IMR-90 (cell line): Measurements from ENCODE around the gene ABI3BP. TPM values are rescaled to one million over a fixed set of nuclear protein-coding genes. Genes with fewer than 3 reads are reported as not detected.

ENCODE experiments used
- ATAC-seq: fragments of 200-7000 bp; cut with Tn5 transposase; 2 replicates; pipeline ENCODE4 v1.9.1; 2020; ENCODE audit warnings: low read depth, mild to moderate bottlenecking, moderate library complexity
- BruUV-seq: library from RNA; stranded (reverse); fragments of 400-500 nt; replicated peaks from 2 replicates; lab custom pipeline; 2021; lab: Mats Ljungman, UMichigan
- CTCF ChIA-PET: fragments of 300-600 bp; formaldehyde crosslinking; extraction: SDS; loops from one replicate; lab custom pipeline; 2021; ENCODE audit warnings: antibody characterized with exemption; lab: Yijun Ruan, JAX
- POLR2A ChIA-PET: fragments of 300-600 bp; sonication (Branson Sonifier 250); formaldehyde crosslinking; loops from one replicate; lab custom pipeline; 2022; ENCODE audit warnings: antibody characterized with exemption; ENCODE audit not compliant: unreplicated experiment; lab: Charles Lee
- DNase-seq: peaks from one replicate; pipeline ENCODE4 v3.0.0; 2013
- H2AFZ ChIP-seq: replicated peaks from 2 replicates; pipeline ENCODE3; 2013; ENCODE audit warnings: low read length, mild to moderate bottlenecking; ENCODE audit not compliant: poor library complexity
- H2AK5ac ChIP-seq: 2 replicates; pipeline ENCODE4 v1.6.1; 2013; ENCODE audit warnings: low read depth, low read length, inconsistent platforms
- H2AK9ac ChIP-seq: replicated peaks from 2 replicates; pipeline ENCODE3; 2013; ENCODE audit warnings: mild to moderate bottlenecking, low read depth, low read length, moderate library complexity; ENCODE audit not compliant: poor library complexity
- H2BK120ac ChIP-seq: 2 replicates; pipeline ENCODE4 v1.6.1; 2013; ENCODE audit warnings: low read depth, low read length, inconsistent platforms
- H2BK15ac ChIP-seq: 3 replicates; pipeline ENCODE4 v1.6.1; 2013; ENCODE audit warnings: low read depth, low read length, inconsistent platforms
- H2BK20ac ChIP-seq: 2 replicates; pipeline ENCODE4 v1.6.1; 2013; ENCODE audit warnings: low read depth, mild to moderate bottlenecking, inconsistent platforms, low read length, moderate library complexity
- H2BK5ac ChIP-seq: 2 replicates; pipeline ENCODE4 v1.6.1; 2013; ENCODE audit warnings: mild to moderate bottlenecking, low read depth, low read length, inconsistent platforms; ENCODE audit not compliant: poor library complexity, severe bottlenecking
- H3K14ac ChIP-seq: replicated peaks from 2 replicates; pipeline ENCODE4 v1.6.1; 2013; ENCODE audit warnings: low read depth, low read length, inconsistent platforms
- H3K18ac ChIP-seq: 2 replicates; pipeline ENCODE4 v1.6.1; 2013; ENCODE audit warnings: low read depth, low read length, control low read depth
- H3K23ac ChIP-seq: 2 replicates; pipeline ENCODE4 v1.6.1; 2013; ENCODE audit warnings: low read depth, low read length, inconsistent platforms
- H3K27ac ChIP-seq: 2 replicates; pipeline ENCODE4 v1.5.1; 2013; ENCODE audit warnings: mild to moderate bottlenecking, control low read depth, low read length; ENCODE audit not compliant: insufficient read depth
- H3K27me3 ChIP-seq: 2 replicates; pipeline ENCODE4 v1.6.1; 2013; ENCODE audit warnings: low read length; ENCODE audit not compliant: control insufficient read depth, insufficient read depth
- H3K36me3 ChIP-seq: 2 replicates; pipeline ENCODE4 v1.6.1; 2013; ENCODE audit warnings: low read length, mixed read lengths; ENCODE audit not compliant: control insufficient read depth, insufficient read depth
- H3K4ac ChIP-seq: 2 replicates; pipeline ENCODE4 v1.6.1; 2013; ENCODE audit warnings: low read depth, low read length, inconsistent platforms
- H3K4me1 ChIP-seq: 2 replicates; pipeline ENCODE4 v1.6.1; 2013; ENCODE audit warnings: low read length, mixed read lengths; ENCODE audit not compliant: control insufficient read depth, insufficient read depth
- H3K4me2 ChIP-seq: 2 replicates; pipeline ENCODE4 v1.6.1; 2013; ENCODE audit warnings: low read depth, mild to moderate bottlenecking, control low read depth, low read length, moderate library complexity
- H3K4me3 ChIP-seq: 2 replicates; pipeline ENCODE4 v1.5.1; 2013; ENCODE audit warnings: low read depth, mild to moderate bottlenecking, control low read depth, low read length, moderate library complexity; ENCODE audit not compliant: insufficient read depth
- H3K56ac ChIP-seq: 2 replicates; pipeline ENCODE4 v1.6.1; 2013; ENCODE audit warnings: low read length, inconsistent platforms; ENCODE audit not compliant: insufficient read depth; ENCODE audit errors: extremely low read depth
- H3K79me1 ChIP-seq, 2 experiments: 2 replicates each; pipeline ENCODE4 v1.6.1; 2013; ENCODE audit warnings: low read length in 2 of 2, inconsistent platforms in 1 of 2, low read depth in 1 of 2
- H3K9ac ChIP-seq: 2 replicates; pipeline ENCODE4 v1.6.1; 2013; ENCODE audit warnings: low read depth, low read length, control low read depth
- H3K9me1 ChIP-seq: 2 replicates; pipeline ENCODE4 v1.6.1; 2013; ENCODE audit warnings: low read length, inconsistent platforms; ENCODE audit not compliant: insufficient read depth
- H3K9me3 ChIP-seq: 2 replicates; pipeline ENCODE4 v1.6.1; 2013; ENCODE audit warnings: low read length; ENCODE audit not compliant: control insufficient read depth, insufficient read depth
- H4K20me1 ChIP-seq: 2 replicates; pipeline ENCODE4 v1.6.1; 2013; ENCODE audit warnings: low read length, inconsistent platforms; ENCODE audit not compliant: insufficient read depth
- H4K5ac ChIP-seq: 2 replicates; pipeline ENCODE4 v1.6.1; 2013; ENCODE audit warnings: mild to moderate bottlenecking, low read depth, low read length, control low read depth
- H4K8ac ChIP-seq, 2 experiments: 2 replicates each; pipeline ENCODE4 v1.6.1; 2013; ENCODE audit warnings: low read depth in 2 of 2, low read length in 2 of 2, control low read depth in 1 of 2, inconsistent platforms in 1 of 2
- H4K91ac ChIP-seq: 2 replicates; pipeline ENCODE4 v1.6.1; 2013; ENCODE audit warnings: low read depth, low read length, inconsistent platforms; ENCODE audit not compliant: insufficient read depth
- BHLHE40 ChIP-seq: fragments of 150-350 bp; IDR thresholded peaks from 2 replicates; pipeline ENCODE4 v1.6.1; 2016; ENCODE audit warnings: mild to moderate bottlenecking, low read depth, low read length
- CEBPB ChIP-seq: IDR thresholded peaks from 2 replicates; pipeline ENCODE4 v1.6.1; 2012; ENCODE audit warnings: low read depth, low read length, improper control_type of control experiment
- MAFK ChIP-seq: IDR thresholded peaks from 2 replicates; pipeline ENCODE4 v1.6.1; 2012; ENCODE audit warnings: low read depth, low read length, improper control_type of control experiment
- MAZ ChIP-seq: IDR thresholded peaks from 2 replicates; pipeline ENCODE4 v1.6.1; 2012; ENCODE audit warnings: low read depth, mild to moderate bottlenecking, low read length, improper control_type of control experiment, moderate library complexity, borderline replicate concordance
- RCOR1 ChIP-seq: IDR thresholded peaks from 2 replicates; pipeline ENCODE4 v1.6.1; 2012; ENCODE audit warnings: mild to moderate bottlenecking, low read length, improper control_type of control experiment; ENCODE audit not compliant: insufficient replicate concordance
- RFX5 ChIP-seq: IDR thresholded peaks from 2 replicates; pipeline ENCODE4 v1.8.0; 2012; ENCODE audit warnings: low read depth, mild to moderate bottlenecking, low read length, moderate library complexity
- SMC3 ChIP-seq: fragments of 150-350 bp; IDR thresholded peaks from 2 replicates; pipeline ENCODE4 v1.6.1; 2016; ENCODE audit warnings: low read depth, mild to moderate bottlenecking, antibody characterized with exemption, low read length, moderate library complexity
- WGBS, 2 experiments: methylation state at CpG; one replicate each; pipeline versions ENCODE4 v1.1.5 to v1.1.7; 2013; ENCODE audit warnings: missing lambda C conversion rate in 2 of 2; ENCODE audit not compliant: insufficient read length in 1 of 2; ENCODE audit errors: extremely low coverage in 2 of 2; 5-methylcytosine and 5-hydroxymethylcytosine counted together
- dilution Hi-C: fragments of 300-500 bp; cut with HindIII; formaldehyde crosslinking; loops from one replicate; pipeline ENCODE4 v1.14.3; 2018; ENCODE audit warnings: low sequenced_read_pairs; ENCODE audit not compliant: unreplicated experiment
- in situ Hi-C: fragments of 300-500 bp; cut with MboI; formaldehyde crosslinking; loops from 3 replicates; pipeline ENCODE4 v1.14.3; 2019; ENCODE audit warnings: low sequenced_read_pairs, inconsistent platforms, mixed read lengths
- intact Hi-C: fragments of 100-400 bp; cut with micrococcal nuclease; formaldehyde crosslinking; loops from 2 replicates; pipeline ENCODE4 v1.10.0; 2022
- polyA plus RNA-seq, 3 experiments: library from polyadenylated mRNA; depleted of rRNA; stranded (reverse); fragments of >200 nt; gene quantifications; 2 replicates each; pipeline ENCODE4 v1.2.3, GENCODE V29; 2012; ENCODE audit warnings: low replicate concordance in 1 of 3
- total RNA-seq: library from RNA; depleted of rRNA; stranded (reverse); fragments of >200 nt; gene quantifications from 2 replicates; pipeline ENCODE4 v1.2.3, GENCODE V29; 2012
- TF ChIP-seq, protein P1 (sequence below): fragments of 150-350 bp; IDR thresholded peaks from 2 replicates; pipeline ENCODE4 v1.6.1; 2017; ENCODE audit warnings: mild to moderate bottlenecking, antibody characterized with exemption, low read length, low read depth

ABI3BP gene
- total and polyA plus RNA-seq, 2 of the 4 experiments (the other 2 are of a cell fraction): 3.0 to 26.7 TPM

DNA sequence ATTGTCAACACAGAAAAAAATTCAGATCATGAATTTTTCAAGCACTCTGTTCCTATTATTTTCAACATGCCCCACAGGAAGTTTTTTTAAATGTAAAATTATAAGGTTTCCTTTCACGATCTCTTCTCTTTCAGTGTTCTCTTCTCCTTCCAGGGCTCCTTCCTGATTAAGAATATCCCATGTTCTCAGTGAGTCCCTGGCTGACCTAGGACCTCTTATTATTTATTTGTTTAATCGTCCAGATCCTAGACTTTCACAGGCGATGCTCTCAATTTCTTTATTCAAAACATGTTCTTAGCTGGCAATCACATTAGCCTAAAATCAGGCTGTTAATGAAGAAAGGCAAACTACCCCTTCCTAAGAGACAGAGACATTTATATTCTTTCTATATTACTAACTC is 124.3 kb downstream of the ABI3BP start:
- Histone ChIP-seq H3K27me3 (peaks cover 7% of the 10 kb centered on the region; the same call in 1 of the 2 replicates), H2AK5ac (no peak overlapping the region), H3K23ac (no peak overlapping the region), H4K5ac (no peak overlapping the region), H3K9me3 (no peaks in the 10 kb centered on the region), H3K9ac (no peak overlapping the region), H2BK20ac (no peak overlapping the region), H4K20me1 (no peaks in the 10 kb centered on the region), H3K9me1 (no peaks in the 10 kb centered on the region), H2BK120ac (no peak overlapping the region), H3K4me1 (no peaks in the 10 kb centered on the region), H3K27ac (no peak overlapping the region), H2AFZ (no peak overlapping the region), H3K14ac (no peak overlapping the region), H3K18ac (no peak overlapping the region), H2BK5ac (no peak overlapping the region), H3K79me1 (no peaks in the 10 kb centered on the region), H3K36me3 (no peaks in the 10 kb centered on the region), H3K4me3 (no peak overlapping the region), H4K8ac (no peak overlapping the region), H3K4ac (no peak overlapping the region), H2AK9ac (no peak overlapping the region), H3K56ac (no peak overlapping the region), H2BK15ac (no peak overlapping the region), H3K4me2 (no peak overlapping the region), H4K91ac (no peak overlapping the region)
- ChIA-PET POLR2A (no interaction called here), CTCF (no interaction called here)
- ATAC-seq: no peak
- TF ChIP-seq RCOR1 (no peak), BHLHE40 (no peak), SMC3 (no peak), RFX5 (no peak), MAZ (no peak), MAFK (no peak), CEBPB (no peak)
- TF ChIP-seq, protein P1, sequence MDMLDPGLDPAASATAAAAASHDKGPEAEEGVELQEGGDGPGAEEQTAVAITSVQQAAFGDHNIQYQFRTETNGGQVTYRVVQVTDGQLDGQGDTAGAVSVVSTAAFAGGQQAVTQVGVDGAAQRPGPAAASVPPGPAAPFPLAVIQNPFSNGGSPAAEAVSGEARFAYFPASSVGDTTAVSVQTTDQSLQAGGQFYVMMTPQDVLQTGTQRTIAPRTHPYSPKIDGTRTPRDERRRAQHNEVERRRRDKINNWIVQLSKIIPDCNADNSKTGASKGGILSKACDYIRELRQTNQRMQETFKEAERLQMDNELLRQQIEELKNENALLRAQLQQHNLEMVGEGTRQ: no peak
- dilution Hi-C loops: no loop called here
- BruUV-seq: no TSS peak
- DNase-seq: no peak
- intact Hi-C loops: loop anchor here (5.0 to 10.0 kb wide), 2 partner anchors 57 to 254 kb away; no protein-coding TSS in a partner anchor
- in situ Hi-C loops: no loop called here
- WGBS, 2 experiments: no CpG with 5 or more reads among the region's 3 CpGs
